NCI-H1694 (cell line): ENCODE results near the gene PTPN6.
A peak's percentile ranks its signal among the peaks of the same experiment; 100 is the strongest.

Experiments used
- DNase-seq: peaks from one replicate; lab custom pipeline; 2025; lab: John Stamatoyannopoulos, UW

Gene PTPN6

DNA sequence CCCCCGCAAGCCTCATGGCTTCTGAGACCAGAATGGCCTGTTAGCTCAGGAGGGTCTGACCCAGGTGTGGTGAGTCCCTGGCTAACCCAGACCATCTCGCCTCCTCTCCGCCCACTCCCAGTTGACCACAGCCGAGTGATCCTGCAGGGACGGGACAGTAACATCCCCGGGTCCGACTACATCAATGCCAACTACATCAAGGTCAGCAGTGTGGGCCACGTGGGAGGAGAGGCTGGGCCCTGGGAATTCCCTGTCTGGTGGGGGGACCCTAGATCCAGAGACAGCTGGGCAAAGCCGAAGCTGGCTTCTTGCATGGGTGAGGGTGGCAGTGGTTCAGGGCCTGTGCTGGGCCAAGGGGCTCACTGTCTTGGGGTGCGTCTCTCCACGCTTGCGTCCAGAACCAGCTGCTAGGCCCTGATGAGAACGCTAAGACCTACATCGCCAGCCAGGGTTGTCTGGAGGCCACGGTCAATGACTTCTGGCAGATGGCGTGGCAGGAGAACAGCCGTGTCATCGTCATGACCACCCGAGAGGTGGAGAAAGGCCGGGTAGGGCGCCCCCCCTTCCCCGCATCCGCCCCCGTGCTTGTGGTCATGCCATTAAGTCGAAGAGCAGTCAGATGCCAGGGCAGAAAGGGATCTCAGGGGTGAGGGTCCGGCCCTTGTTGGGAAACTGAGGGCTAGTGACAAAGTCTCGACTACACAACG lies 5.0 kb downstream of the PTPN6 start:
- no peak for DNase-seq

DNA sequence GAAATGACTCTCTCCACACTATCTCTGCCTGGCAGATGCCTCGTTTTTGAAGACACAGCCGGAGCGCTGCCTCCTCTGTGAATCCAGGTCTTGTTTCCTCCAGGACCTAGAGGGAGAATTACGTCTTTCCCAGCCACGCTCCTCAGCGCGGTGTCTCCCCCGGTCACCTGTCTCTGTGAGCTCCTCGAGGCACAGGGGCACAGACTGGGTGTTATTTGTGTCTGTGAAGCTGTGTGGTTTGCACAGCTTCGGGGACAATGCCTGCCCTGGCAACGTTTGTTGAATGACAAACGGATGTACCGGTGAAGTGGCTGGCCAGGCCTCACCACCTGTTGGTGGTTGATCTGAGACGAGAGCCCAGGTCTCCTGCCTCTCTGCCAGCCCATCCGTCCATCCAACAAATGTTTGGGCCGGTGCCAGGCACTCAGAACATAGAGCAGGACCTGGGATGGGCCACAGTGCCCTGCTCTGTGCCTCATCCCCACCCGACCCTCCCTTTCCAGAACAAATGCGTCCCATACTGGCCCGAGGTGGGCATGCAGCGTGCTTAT lies 6.1 kb downstream of the PTPN6 start:
- DNase-seq: no peak

DNA sequence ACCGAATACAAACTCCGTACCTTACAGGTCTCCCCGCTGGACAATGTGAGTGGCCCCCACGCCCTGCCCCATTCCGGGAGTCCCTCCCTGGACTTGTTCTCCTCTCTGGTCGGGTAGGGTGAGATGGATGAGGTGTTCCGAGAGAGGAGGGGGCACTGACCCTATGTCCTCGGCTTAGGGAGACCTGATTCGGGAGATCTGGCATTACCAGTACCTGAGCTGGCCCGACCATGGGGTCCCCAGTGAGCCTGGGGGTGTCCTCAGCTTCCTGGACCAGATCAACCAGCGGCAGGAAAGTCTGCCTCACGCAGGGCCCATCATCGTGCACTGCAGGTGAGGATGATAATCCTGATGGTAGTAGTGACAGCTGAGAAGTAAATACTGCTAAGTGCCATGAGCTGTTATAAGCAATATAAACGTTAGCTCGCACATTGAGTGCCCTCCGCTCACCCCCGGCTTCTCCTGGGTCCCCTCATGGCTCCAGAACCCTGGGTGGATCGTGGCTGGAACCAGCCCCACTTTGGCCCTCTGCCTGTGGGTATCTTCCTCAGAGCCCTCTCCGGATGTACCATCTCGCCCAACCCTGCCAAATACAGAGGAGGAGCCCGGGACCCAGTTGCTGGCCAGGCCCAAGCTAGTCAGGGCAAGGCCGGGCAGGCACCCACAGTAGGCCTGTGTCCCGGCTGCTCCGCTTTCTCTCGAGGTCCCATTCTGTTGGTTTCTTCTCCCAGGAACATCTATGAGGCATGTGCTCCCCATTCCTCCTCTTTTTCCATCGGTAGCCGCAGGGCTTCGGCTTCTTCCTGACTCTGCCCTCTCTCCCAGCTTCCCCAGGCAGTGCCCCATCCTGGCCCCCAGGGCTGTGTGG lies 6.8 kb downstream of the PTPN6 start:
- DNase-seq: no peak

DNA sequence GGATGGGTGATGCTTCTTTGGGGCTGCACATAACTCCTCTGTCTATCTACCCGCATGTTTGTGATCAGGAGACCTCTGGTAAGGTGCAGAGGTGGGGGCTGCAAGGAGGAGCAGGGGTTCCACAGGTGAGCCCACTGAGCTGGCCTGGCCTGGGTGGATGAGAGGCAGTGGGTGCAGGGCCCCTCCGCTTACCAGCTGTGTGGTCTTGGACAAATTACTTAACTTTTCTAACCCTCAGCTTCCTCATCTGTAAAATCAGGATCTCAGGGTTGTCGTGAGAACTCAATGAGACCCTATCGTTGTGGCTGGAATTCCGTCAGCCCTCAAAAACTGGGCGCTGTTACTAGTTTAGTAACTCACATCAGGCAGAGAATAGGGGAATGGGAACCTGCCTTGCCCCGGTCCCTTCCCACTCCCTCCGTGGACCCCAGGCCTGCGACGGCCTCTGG lies 7.5 kb downstream of the PTPN6 start:
- DNase-seq: no peak

DNA sequence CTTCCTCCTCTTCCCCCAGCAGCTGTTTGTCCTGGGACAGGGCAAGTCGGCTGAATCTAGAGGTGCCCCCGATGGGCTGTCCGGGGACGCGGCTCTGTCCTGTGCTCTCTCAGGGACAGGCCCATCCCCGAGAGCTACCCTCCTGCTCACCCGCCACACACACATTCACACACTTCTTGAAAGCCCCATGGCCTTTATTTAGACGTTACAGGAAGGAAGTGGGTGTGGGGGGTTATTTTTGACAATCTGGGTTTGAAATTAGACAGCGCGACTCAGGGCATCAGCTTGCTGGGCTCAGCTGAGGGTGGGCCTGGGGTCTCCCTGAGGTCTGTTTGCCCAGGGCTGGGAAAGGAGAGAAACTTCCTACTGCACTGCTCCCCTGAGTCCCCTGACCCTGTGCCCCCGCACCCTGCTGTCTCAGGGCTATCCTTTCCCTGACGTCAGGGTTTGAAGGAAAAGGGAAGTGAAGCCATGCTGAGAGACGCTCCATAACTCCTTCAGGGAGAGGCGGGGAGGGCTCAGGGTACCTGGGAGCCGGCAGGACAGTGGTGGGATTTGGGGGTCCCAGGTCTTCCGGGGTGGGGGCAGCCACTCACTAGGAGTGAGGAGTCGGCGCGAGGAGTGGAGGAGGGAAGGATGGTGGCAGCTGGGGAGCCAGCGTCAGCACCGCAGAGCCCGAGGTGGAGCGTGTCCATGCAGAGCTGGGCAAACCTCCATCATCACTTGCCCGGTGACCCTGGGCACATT lies 8.1 kb downstream of the PTPN6 start:
- DNase-seq: no peak

DNA sequence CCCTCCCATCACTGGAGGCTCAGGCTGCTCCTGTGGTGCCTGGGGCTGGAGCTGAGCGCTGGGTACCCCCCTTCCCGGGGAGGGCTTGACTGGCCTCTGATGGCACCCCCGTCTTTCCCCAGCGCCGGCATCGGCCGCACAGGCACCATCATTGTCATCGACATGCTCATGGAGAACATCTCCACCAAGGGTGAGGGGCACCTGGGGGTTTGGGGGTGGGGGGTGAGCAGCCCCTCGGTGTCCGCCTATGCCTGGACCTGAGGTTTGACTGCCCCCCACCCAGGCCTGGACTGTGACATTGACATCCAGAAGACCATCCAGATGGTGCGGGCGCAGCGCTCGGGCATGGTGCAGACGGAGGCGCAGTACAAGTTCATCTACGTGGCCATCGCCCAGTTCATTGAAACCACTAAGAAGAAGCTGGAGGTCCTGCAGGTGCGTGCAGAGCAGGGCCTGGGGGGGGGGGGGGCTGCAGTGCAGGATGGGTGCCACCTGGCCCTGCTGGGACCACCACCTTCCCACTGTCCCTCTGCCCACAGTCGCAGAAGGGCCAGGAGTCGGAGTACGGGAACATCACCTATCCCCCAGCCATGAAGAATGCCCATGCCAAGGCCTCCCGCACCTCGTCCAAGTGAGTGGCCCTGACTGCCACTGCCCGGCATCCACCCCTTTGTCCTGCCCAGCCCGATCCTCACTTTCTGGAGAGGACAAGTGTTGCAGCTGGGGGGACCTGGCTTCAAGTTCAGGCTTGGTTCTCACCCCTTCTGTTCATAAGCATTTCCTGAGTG lies 8.8 kb downstream of the PTPN6 start:
- no peak for DNase-seq

DNA sequence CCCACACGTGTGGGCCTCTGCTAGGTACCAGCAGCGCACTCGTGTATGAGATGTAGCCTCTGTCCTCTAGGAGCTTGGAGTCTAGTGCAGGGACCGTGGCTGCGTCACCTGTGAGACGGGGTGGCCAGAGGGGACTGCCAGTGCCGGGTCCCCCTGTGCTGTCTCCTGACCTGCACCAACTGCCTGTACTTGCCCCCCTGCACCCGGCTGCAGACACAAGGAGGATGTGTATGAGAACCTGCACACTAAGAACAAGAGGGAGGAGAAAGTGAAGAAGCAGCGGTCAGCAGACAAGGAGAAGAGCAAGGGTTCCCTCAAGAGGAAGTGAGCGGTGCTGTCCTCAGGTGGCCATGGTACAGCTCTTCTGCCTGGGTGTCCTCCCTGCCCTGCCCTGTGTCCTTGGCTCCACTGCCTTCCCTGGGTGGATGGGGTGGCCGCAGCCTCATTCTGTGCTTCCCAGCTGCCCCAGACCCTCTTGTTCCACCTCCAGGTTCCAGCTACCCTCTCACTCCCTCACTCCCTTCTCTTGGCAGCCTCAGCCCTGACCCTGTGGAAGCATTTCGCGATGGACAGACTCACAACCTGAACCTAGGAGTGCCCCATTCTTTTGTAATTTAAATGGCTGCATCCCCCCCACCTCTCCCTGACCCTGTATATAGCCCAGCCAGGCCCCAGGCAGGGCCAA lies 9.6 kb downstream of the PTPN6 start:
- no peak for DNase-seq

DNA sequence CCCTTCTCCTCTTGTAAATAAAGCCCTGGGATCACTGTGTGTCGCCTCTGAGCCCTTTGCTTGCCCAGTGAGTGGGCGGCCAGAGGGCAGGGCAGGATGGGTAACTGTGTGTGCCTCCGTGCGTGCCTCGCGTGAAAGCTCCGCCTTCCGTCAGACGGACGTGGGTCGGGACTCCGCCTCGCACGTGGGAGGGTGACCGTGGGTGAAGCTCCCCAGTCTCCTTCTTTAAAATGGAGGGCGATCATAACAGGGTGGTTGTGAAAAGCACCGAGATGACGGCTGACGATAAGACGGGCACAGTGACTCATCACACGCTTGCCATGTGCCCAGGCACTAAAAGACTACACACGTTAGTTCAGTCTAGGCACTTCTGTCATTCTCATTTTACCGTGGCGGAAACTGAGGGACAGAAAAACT lies 10.1 kb downstream of the PTPN6 start:
- DNase-seq: no peak

DNA sequence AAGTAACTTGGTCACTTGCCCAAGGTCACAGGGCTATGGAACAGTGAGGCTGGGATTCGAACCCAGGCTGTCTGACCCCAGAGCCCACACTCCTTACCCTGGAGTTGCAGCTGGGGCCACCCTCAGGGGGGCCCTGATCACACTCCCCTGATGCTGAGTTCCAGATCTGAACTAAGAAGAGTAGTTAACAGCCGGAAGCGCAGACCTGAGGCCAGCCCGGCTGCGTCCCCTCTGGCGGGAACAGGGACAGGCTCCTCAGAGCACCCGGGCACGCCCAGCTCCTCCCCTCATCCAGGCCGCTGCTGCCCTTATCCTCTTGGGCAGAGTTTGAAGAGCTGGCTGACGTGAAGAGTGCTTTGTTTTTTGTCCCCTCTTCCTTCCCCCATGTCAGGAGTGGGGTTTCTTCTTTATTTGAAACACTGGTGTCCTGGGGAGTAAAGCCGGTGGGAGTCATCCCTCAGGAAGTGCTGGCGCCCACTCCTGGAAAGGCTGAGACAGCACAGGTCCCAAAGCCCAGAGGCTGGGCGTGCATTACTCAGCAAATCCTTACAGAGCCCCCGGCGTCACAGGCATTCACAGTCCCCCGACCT lies 10.6 kb downstream of the PTPN6 start:
- peak; percentile 87 for DNase-seq

DNA sequence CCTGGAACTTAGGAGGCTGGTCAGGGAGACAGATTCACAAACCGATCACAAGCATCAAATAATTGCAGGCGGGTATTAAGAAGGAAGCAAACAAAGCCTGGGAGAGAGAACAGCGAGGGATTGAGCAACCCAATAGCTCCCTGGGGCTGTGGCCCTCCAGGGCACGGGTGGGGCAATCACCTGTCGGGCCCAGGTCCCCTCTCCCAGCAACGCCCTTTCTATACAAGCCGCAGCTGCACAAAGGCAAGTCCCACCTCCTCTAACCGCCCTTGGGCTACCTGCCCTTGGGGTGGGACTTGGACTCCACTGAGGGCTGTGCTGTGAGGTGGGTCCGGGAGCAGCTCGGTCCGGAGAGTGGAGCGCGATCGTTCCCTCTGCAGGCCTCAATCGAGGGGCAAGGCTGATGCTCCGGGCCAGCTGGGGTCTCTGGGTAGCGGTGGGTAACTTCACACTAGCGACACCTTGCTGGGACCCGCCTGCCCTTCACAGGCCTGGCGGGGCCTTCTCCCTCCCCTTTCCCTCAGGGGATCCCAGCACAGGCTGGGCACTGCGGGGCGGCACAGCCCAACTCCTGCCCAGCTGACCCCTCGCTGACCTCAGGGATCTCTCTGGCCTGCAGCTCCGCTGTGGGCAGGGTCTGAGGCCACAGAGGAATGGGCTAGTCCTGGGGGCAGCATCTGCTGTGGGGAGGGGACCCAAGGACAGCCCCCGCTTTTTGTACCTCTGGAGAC lies 11.3 kb downstream of the PTPN6 start:
- DNase-seq: no peak

DNA sequence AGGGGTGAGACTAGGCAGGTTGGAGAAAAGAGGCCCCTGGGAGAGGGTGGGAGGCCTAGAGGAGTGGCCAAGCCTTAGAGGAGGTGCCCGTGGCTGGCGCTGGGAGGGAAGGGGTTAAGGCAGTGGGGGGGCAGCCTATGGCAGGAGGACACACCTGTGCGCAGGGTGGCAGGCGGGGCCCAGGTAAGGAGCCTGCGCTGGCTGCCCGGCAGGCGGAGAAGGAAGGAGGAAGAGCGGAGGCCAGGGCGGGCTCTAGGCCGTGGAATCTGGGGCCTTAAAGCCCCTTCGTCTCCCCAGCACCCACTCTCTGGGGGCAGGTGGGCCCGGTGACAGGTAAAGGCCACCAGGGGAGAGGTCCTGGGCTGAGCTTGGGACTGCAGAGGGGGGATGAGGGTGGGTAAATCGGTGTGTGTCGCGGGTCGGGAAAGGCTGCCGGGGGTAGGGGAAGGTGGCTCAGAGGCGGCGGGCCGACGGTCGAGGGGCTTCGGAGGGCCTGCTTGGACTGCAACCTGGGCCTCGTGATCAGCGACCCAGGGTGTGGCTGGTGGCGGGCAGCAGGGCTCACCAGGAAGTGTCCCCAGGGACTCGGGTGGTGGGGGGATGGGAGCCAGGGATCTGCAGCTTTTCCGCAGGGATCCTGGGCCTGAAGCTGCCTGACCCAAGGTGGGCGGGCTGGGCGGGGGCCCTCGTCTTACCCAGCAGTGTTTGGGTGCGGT lies 12.0 kb downstream of the PTPN6 start:
- DNase-seq: no peak

DNA sequence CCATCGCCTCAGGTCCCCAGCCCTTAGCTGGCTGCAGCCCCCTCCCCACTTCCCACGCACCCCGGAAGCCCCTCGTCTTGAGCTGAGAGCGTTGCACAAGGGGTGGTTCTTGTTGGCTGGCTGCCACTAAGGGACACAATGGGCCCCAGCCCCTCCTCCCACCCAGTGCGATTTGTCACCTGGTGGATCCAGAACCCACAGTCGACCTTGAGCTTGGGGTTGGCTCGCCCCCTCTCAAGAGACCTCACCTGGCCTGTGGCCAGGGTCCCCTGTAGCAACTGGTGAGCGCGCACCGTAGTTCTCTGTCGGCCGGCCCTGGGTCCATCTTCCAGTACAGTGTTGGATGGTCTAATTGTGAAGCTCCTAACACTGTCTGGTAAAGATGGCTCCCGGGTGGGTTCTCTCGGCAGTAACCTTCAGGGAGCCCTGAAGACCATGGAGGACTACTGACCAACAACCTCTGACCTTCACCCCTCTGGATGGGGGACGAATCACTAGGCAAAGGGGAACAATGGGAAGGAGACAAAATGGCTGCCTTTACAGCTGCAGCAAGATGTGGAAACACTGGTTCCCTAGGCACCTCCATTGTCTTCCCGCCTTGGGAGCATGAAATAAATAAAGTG lies 12.7 kb downstream of the PTPN6 start:
- no peak for DNase-seq

DNA sequence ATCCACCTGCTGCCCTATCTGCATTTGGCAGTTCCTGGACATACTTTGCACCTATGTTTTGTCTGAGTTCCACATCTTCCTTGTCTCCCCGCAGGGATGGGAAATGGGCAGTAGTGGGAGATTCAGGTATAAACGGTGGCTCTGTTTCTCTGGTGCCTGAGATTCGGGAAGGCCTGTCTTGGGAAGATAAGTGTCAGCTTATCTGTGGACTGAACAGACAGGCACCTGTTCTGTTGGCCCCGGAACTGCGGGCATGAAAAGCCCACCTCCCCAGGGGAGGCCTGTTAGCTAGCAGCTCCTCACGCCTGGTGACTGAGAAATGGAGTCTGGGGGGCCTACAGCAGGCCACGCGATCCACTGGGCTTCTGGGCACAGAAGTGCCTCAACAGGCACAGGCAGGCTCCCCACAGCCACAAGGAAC lies 13.5 kb downstream of the PTPN6 start:
- DNase-seq: no peak

DNA sequence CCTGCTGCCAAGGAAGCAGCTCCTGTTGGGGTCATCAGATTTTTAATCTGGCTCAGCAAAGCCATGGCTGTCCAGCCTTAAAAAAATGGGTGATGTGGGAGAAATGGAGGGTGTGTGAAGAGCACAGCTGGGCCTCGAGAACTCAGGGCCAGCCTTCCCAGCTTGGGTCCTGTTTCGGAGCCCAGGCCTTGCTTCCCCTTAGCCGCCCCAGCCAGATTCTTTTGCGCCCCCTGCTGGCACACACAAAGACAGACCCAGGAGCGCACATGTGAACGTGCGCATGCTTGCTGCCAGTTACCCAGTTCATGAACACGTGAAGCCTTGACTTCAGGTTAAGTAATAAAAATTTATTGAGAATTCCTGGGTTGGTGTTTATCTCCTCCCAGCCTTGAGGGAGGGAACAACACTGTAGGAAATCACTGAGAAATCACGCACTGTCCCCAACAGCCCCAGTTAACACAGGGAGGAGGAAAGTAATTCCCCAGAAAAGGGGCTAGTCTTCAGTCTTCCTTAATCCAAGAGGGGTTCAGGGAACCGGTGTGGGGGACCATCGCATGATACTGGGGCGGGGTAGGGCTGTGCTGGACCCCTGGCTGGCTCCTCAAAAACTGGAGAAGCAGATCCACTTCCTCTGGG lies 14.0 kb downstream of the PTPN6 start:
- DNase-seq: peak; percentile 90

DNA sequence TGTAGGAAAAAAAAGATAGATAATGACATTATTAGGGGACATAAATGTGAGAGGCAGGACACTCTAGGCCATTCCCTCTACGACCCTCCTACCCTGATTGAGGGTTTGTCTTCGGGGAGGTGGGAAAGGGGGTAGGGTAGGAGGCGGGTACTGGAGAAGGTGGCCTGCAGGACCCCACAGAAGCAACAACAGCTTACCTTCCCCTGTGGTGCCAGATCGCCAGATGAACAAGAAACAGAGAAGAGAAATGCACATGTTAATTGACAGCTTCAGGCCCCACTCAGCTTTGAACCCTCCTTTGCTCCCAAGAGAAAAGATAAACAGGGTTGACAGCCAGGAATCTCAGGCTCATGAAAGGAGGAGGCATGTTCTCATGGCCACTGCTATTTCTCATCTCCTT lies 14.6 kb downstream of the PTPN6 start:
- no peak for DNase-seq

DNA sequence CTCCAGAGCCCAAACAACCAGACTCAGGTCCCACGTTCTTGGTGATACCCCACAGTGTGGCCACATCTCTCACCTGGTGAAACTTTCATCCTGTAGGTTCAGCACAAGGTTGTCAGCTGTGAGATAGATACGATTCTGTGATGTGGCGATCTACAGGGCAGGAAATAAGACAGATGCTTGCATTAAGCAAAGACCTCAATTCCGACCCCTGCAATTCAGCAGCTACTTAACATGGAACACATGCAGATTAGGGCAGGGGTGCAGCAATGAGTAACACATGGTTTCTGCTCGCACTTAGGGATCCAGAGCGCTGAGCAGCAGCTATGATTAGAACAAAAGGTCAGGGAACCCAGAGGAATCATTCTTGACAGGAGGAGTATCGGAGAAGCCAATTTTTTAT lies 15.2 kb downstream of the PTPN6 start:
- no peak for DNase-seq

DNA sequence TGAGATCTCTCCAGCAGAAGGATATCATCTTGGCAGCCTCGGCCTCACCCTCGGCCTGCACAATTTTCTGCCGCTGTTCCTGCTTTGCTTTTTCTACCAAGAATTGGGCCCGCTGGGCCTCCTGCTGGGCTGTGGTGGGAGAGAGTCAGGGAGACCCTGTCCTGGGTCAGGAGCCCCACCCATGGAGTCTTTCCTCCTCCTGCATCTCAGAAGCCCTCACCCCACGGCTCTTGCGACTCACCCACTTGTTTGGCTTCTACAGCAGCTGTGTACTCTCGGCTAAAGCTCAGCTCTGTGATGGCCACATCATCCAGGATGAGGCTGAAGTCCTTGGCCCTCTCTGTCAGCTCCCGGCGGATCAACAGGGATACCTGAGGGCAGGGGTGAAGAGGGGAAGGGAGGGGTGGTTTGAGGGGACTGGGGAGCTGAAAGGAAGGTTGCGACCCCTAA lies 16.5 kb downstream of the PTPN6 start:
- DNase-seq: no peak

DNA sequence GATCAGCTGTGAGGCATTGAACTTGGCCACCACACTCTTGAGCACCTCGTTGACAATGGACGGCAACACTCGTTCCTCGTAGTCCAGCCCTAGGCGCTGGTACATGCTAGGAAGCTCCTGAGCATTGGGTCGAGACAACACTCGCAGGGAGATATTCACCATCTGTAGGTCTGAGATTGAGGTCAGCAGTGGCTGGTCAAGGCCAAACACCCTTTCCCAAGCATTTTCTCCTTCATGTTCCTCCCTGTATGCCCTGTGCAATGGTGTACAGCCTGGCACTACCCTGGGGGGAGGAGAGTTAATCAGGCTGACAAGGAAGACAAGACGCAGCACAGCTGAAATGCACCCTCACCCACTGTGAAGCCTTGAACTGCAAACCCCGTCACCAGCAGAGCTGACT lies 17.3 kb downstream of the PTPN6 start:
- DNase-seq: no peak
